Loucy (cell line): Measurements from ENCODE around the gene EMX2.

ENCODE experiments used
- H2AFZ ChIP-seq: fragments of 200-600 bp; sonication (generic); 2 replicates; pipeline ENCODE4 v1.6.0; 2016; ENCODE audit warnings: antibody characterized with exemption, mild to moderate bottlenecking, low read length, moderate library complexity
- H3F3A ChIP-seq: fragments of 200-600 bp; 2 replicates; pipeline ENCODE4 v1.6.0; 2016; ENCODE audit warnings: antibody characterized with exemption, low read depth, mild to moderate bottlenecking
- H3K27me3 ChIP-seq: fragments of 200-600 bp; sonication (generic); 2 replicates; pipeline ENCODE4 v1.6.1; 2014; ENCODE audit warnings: low read length, mild to moderate bottlenecking; ENCODE audit not compliant: insufficient read depth, poor library complexity, severe bottlenecking
- H3K36me3 ChIP-seq: fragments of 200-600 bp; sonication (generic); 2 replicates; pipeline ENCODE4 v1.6.1; 2016; ENCODE audit warnings: low read length; ENCODE audit not compliant: insufficient read depth
- H3K4me1 ChIP-seq: fragments of 200-600 bp; sonication (generic); 2 replicates; pipeline ENCODE4 v1.5.1; 2014; ENCODE audit warnings: low read length, mild to moderate bottlenecking; ENCODE audit not compliant: insufficient read depth, poor library complexity, severe bottlenecking
- H3K4me2 ChIP-seq: fragments of 200-600 bp; sonication (generic); 2 replicates; pipeline ENCODE4 v1.6.0; 2014; ENCODE audit warnings: antibody characterized with exemption, low read length, low read depth, mild to moderate bottlenecking; ENCODE audit not compliant: poor library complexity, severe bottlenecking
- H3K4me3 ChIP-seq: fragments of 200-600 bp; sonication (generic); 2 replicates; pipeline ENCODE4 v1.5.1; 2014; ENCODE audit warnings: low read length, mild to moderate bottlenecking, mixed read lengths; ENCODE audit not compliant: poor library complexity, severe bottlenecking
- H3K79me2 ChIP-seq: fragments of 200-600 bp; sonication (generic); 2 replicates; pipeline ENCODE4 v1.6.1; 2014; ENCODE audit warnings: low read length; ENCODE audit not compliant: insufficient read depth
- H3K9ac ChIP-seq: fragments of 200-600 bp; sonication (generic); 2 replicates; pipeline ENCODE4 v1.6.0; 2014; ENCODE audit warnings: mild to moderate bottlenecking, low read depth, low read length, moderate library complexity; ENCODE audit not compliant: poor library complexity, severe bottlenecking
- H3K9me2 ChIP-seq: fragments of 200-600 bp; sonication (generic); replicated peaks from 2 replicates; pipeline ENCODE4 v1.6.1; 2016; ENCODE audit warnings: low read depth, low read length, mixed read lengths
- H3K9me3 ChIP-seq: fragments of 200-600 bp; sonication (generic); 2 replicates; pipeline ENCODE4 v1.6.1; 2014; ENCODE audit warnings: mild to moderate bottlenecking, antibody characterized with exemption, low read length, low read depth; ENCODE audit not compliant: insufficient read depth
- H4K20me1 ChIP-seq: fragments of 200-600 bp; sonication (generic); 2 replicates; pipeline ENCODE4 v1.6.0; 2014; ENCODE audit warnings: antibody characterized with exemption, low read length, mild to moderate bottlenecking; ENCODE audit not compliant: insufficient read depth, poor library complexity, severe bottlenecking
- EZH2phosphoT487 ChIP-seq: fragments of 200-600 bp; IDR thresholded peaks from 2 replicates; pipeline ENCODE4 v1.6.1; 2018; ENCODE audit warnings: antibody characterized with exemption, mild to moderate bottlenecking, moderate library complexity, borderline replicate concordance
- TF ChIP-seq, protein P1 (sequence below): fragments of 200-600 bp; sonication (generic); conservative IDR thresholded peaks from 2 replicates; pipeline ENCODE4 v1.5.1; 2014; ENCODE audit warnings: mild to moderate bottlenecking, antibody characterized with exemption, low read length

The EMX2 gene

DNA sequence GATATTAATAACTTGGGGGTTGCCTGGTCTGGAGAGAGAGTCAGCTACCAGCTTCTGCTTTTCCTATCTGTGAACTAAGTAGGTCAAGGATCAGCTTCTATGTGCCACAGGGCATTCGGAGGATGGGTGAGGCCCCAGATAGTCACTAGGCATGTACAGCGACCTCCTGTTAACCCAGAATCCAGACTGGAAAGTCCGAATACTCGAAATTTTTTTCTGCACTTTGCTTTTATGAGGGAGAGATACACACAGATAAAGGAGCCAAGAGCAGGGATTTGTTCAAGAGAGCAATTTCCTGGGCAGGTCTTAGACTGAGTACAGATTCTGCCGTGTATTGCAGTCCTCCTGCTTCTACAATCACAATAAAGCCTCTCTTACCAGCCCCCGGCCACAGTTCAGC lies 54.2 kb downstream of the EMX2 start:
- Histone ChIP-seq H3K9me2 (no peaks in the 10 kb centered on the region), H3K9me3 (no peaks in the 10 kb centered on the region), H3K4me2 (no peak overlapping the region), H4K20me1 (no peaks in the 10 kb centered on the region), H2AFZ (no peak overlapping the region), H3K36me3 (no peaks in the 10 kb centered on the region), H3K9ac (no peak overlapping the region), H3K27me3 (no peaks in the 10 kb centered on the region), H3F3A (no peaks in the 10 kb centered on the region), H3K4me1 (no peaks in the 10 kb centered on the region), H3K79me2 (no peaks in the 10 kb centered on the region), H3K4me3 (no peak overlapping the region)
- TF ChIP-seq EZH2phosphoT487 = no peak
- TF ChIP-seq, protein P1, sequence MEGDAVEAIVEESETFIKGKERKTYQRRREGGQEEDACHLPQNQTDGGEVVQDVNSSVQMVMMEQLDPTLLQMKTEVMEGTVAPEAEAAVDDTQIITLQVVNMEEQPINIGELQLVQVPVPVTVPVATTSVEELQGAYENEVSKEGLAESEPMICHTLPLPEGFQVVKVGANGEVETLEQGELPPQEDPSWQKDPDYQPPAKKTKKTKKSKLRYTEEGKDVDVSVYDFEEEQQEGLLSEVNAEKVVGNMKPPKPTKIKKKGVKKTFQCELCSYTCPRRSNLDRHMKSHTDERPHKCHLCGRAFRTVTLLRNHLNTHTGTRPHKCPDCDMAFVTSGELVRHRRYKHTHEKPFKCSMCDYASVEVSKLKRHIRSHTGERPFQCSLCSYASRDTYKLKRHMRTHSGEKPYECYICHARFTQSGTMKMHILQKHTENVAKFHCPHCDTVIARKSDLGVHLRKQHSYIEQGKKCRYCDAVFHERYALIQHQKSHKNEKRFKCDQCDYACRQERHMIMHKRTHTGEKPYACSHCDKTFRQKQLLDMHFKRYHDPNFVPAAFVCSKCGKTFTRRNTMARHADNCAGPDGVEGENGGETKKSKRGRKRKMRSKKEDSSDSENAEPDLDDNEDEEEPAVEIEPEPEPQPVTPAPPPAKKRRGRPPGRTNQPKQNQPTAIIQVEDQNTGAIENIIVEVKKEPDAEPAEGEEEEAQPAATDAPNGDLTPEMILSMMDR = no peak

DNA sequence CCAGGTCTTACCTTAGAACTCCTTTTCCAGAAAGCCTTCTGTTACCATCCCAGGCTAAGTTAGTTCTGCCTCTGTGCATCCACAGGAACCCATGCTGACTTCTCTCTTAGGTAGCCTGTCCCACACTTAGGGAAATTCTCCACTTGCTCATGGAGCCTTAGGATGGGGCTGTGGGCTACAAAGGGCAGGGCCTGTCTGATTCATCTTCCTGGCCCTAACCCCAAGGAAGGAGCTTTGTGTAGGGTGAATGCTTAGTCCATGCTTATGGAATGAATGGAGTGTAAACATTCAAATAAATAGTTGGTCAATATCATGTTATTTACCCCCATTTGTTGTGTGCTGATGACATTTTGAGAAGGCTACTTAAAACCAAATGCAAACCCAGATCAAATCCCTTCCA lies 54.7 kb downstream of the EMX2 start:
- Histone ChIP-seq H3K9me3 (no peaks in the 10 kb centered on the region), H4K20me1 (no peaks in the 10 kb centered on the region), H3K27me3 (no peaks in the 10 kb centered on the region), H3F3A (no peaks in the 10 kb centered on the region), H3K9me2 (no peaks in the 10 kb centered on the region), H3K4me3 (no peak overlapping the region), H2AFZ (no peak overlapping the region), H3K4me1 (no peaks in the 10 kb centered on the region), H3K36me3 (no peaks in the 10 kb centered on the region), H3K4me2 (no peak overlapping the region), H3K9ac (no peak overlapping the region), H3K79me2 (no peaks in the 10 kb centered on the region)
- TF ChIP-seq, protein P1 = no peak
- TF ChIP-seq EZH2phosphoT487 = no peak
